ENCODE measurements around the gene GALNT9.

DNA sequence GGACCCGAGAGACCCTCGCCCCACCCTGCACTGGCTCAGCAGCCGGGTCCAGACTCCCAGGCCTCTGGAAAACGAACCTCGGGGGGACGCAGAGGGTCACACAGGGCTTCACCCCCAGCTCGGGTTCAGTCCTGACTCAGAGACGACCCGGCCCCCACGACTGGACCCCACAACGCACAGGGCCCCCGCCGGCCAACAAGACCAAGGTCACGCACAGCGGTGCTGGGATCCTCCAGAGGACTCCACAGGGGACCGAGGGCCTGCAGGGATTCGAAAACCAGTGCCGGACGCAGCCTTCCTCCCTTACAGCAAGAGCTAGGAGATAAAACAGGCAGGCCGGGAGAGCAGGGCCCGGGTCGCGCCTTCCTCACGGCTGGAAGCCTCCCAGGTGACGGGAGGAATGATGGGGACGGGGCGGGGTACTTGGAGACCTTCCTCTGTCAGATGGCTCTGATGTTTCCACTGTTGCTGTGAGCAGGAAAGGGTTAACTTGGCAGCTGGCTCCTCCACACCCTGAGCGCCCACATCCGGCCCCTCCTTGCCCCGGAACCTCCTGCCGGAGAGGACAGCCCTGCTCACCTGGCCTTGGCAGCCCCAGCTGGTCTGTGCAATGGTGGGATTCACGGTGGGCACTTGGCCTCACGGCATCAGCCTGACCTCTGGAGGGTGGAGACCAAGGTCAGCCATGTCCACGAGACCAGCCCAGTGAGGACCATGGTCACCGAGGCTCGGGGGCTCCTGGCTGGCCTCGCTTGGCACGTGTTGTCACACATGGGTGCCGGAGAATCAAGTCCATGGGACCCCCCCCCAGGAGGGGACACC lies 46.2 kb downstream of the GALNT9 start:
- TF ChIP-seq, protein P1, sequence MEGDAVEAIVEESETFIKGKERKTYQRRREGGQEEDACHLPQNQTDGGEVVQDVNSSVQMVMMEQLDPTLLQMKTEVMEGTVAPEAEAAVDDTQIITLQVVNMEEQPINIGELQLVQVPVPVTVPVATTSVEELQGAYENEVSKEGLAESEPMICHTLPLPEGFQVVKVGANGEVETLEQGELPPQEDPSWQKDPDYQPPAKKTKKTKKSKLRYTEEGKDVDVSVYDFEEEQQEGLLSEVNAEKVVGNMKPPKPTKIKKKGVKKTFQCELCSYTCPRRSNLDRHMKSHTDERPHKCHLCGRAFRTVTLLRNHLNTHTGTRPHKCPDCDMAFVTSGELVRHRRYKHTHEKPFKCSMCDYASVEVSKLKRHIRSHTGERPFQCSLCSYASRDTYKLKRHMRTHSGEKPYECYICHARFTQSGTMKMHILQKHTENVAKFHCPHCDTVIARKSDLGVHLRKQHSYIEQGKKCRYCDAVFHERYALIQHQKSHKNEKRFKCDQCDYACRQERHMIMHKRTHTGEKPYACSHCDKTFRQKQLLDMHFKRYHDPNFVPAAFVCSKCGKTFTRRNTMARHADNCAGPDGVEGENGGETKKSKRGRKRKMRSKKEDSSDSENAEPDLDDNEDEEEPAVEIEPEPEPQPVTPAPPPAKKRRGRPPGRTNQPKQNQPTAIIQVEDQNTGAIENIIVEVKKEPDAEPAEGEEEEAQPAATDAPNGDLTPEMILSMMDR (IDR thresholded peaks at IDR 0.05), result no peak
- TF ChIP-seq TAF1 (IDR thresholded peaks at IDR 0.05; ENCODE audit: borderline replicate concordance, low read depth, low read length) (no peak), ELF1 (IDR thresholded peaks at IDR 0.05) (no peak), POLR2AphosphoS5 (IDR thresholded peaks at IDR 0.05; ENCODE audit: low read depth, low read length) (no peak), SMC3 (IDR thresholded peaks at IDR 0.05; ENCODE audit: low read depth, low read length) (no peak), RCOR1 (IDR thresholded peaks at IDR 0.05; ENCODE audit: low read length) (no peak), SIN3A (IDR thresholded peaks at IDR 0.05; ENCODE audit: borderline replicate concordance, low read depth, low read length) (no peak)

All from SK-N-SH (cell line).